Measurements from ENCODE around the gene ZNF549.

DNA sequence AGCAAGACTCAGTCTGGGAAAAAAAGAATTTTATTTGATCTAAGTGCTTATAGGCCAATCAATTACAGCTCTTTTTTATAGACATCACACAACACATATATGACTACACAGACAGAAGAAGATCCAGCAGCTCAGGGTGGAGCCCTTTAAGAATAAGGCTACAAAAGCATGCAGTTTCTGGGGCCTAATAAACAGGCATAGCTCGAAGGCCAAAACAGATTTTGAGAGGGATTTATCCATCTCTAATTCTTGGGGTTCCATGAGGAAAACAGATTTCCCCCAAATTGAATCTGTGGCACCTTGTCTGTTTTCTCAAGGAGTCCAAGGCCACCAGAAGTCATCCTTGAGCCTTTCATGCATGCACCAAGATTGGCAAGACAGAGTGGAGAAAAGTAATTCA is 36.4 kb downstream of the ZNF549 start:
- TF ChIP-seq RAD21 (conservative IDR thresholded peaks at IDR 0.05): no peak
- TF ChIP-seq, protein P1, sequence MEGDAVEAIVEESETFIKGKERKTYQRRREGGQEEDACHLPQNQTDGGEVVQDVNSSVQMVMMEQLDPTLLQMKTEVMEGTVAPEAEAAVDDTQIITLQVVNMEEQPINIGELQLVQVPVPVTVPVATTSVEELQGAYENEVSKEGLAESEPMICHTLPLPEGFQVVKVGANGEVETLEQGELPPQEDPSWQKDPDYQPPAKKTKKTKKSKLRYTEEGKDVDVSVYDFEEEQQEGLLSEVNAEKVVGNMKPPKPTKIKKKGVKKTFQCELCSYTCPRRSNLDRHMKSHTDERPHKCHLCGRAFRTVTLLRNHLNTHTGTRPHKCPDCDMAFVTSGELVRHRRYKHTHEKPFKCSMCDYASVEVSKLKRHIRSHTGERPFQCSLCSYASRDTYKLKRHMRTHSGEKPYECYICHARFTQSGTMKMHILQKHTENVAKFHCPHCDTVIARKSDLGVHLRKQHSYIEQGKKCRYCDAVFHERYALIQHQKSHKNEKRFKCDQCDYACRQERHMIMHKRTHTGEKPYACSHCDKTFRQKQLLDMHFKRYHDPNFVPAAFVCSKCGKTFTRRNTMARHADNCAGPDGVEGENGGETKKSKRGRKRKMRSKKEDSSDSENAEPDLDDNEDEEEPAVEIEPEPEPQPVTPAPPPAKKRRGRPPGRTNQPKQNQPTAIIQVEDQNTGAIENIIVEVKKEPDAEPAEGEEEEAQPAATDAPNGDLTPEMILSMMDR (IDR thresholded peaks at IDR 0.05; ENCODE audit: poor library complexity, severe bottlenecking): no peak
- no peak for TF ChIP-seq EZH2 (IDR thresholded peaks at IDR 0.05; ENCODE audit: borderline replicate concordance, insufficient read depth, low read length, poor library complexity, severe bottlenecking)
- no peak for TF ChIP-seq POLR2AphosphoS5 (IDR thresholded peaks at IDR 0.05)
- TF ChIP-seq EP300 (conservative IDR thresholded peaks at IDR 0.05; ENCODE audit: poor library complexity, severe bottlenecking): no peak
- no peak for TF ChIP-seq SMC3 (conservative IDR thresholded peaks at IDR 0.05; ENCODE audit: poor library complexity)
- TF ChIP-seq TAF1 (IDR thresholded peaks at IDR 0.05; ENCODE audit: low read depth): no peak
- no peak for TF ChIP-seq REST (IDR thresholded peaks at IDR 0.05; ENCODE audit: borderline replicate concordance)
- no peak for TF ChIP-seq MXI1 (conservative IDR thresholded peaks at IDR 0.05; ENCODE audit: poor library complexity, severe bottlenecking)

Data from neural cell (in vitro differentiated cells).